ENCODE measurements around the gene PIRT.

PIRT gene

GRCh38 chr17:10824874-10825273, 13.0 kb downstream of the PIRT start:
- Histone ChIP-seq H3K27ac (replicated peaks; ENCODE audit: low read length) (no peak overlapping the region), H2BK120ac (ENCODE audit: low read depth, low read length) (no peak overlapping the region), H2AFZ (ENCODE audit: low read length) (no peak overlapping the region), H3K4me3 (ENCODE audit: low read length in 2 of 2) (no peak overlapping the region), H3K4me2 (ENCODE audit: insufficient read depth, low read length, poor library complexity, severe bottlenecking) (no peak overlapping the region), H3K27me3 (ENCODE audit: control insufficient read depth in 3 of 3, insufficient read depth in 3 of 3, low read depth in 1 of 3, low read length in 3 of 3) (no peaks in the 10 kb centered on the region), H3K9me3 (replicated peaks in 1 of 2; ENCODE audit: control insufficient read depth in 2 of 2, insufficient read depth in 1 of 2, low read depth in 1 of 2, low read length in 2 of 2) (no peaks in the 10 kb centered on the region), H3K4me1 (ENCODE audit: control insufficient read depth in 2 of 2, insufficient read depth in 1 of 2, low read depth in 1 of 2, low read length in 2 of 2) (peaks cover 0 to 4% of the 10 kb centered on the region in 2 donors), H3K36me3 (replicated peaks in 1 of 2; ENCODE audit: control insufficient read depth in 2 of 2, insufficient read depth in 2 of 2, low read length in 2 of 2) (peaks cover 0 to 1% of the 10 kb centered on the region in 2 donors), H2BK5ac (ENCODE audit: low read length) (no peak overlapping the region), H4K8ac (ENCODE audit: low read depth, low read length) (no peak overlapping the region), H3K18ac (ENCODE audit: low read length) (no peak overlapping the region), H3K79me1 (ENCODE audit: low read depth, low read length) (no peaks in the 10 kb centered on the region), H3K14ac (ENCODE audit: low read length) (no peak overlapping the region), H3K23ac (ENCODE audit: low read depth, low read length, poor library complexity) (no peak overlapping the region), H3K9ac (ENCODE audit: low read depth, low read length, poor library complexity) (no peak overlapping the region), H3K4ac (ENCODE audit: low read length) (no peak overlapping the region), H2BK15ac (ENCODE audit: low read length) (no peak overlapping the region), H4K91ac (ENCODE audit: low read depth, low read length, poor library complexity) (no peak overlapping the region), H2AK5ac (ENCODE audit: low read depth, low read length) (no peak overlapping the region), H2BK12ac (ENCODE audit: low read length) (no peak overlapping the region)
- DNase-seq (ENCODE audit: low spot score), result no peak
- no CpG with 5 or more reads among the region's 7 CpGs for WGBS, 2 donors (ENCODE audit: extremely low coverage in 2 of 2, insufficient read length in 2 of 2, insufficient replicate concordance in 1 of 2)

DNA sequence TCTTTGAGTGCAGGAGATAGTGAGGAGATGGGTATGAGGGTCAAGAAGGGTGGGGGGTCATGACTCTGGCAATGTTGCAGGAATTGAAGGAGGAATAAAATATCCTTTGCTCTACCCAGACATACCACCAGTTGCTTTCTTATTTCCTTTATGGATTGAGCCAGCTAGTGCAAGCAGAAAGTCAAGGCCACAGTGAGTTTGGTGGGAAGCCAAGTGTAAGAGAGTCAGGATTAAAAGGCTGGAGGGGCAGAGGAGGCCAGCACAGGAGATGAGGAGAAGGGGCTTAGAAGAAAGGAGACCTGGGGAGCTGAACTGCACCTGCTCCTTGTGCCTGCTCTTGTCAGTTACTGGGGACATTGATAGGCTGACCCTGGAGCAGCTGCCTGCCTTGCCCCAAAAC, 16.1 kb downstream of the PIRT start:
- H2AK5ac ChIP-seq (ENCODE audit: low read depth, low read length), result no peak overlapping the region
- no peaks in the 10 kb centered on the region for H3K27me3 ChIP-seq (ENCODE audit: control insufficient read depth in 3 of 3, insufficient read depth in 3 of 3, low read depth in 1 of 3, low read length in 3 of 3)
- no peak overlapping the region for H3K4me2 ChIP-seq (ENCODE audit: insufficient read depth, low read length, poor library complexity, severe bottlenecking)
- H3K4me1 ChIP-seq (ENCODE audit: control insufficient read depth in 2 of 2, insufficient read depth in 1 of 2, low read depth in 1 of 2, low read length in 2 of 2), result peaks cover 0 to 4% of the 10 kb centered on the region in 2 donors
- no peak overlapping the region for H3K4ac ChIP-seq (ENCODE audit: low read length)
- H4K91ac ChIP-seq (ENCODE audit: low read depth, low read length, poor library complexity), result no peak overlapping the region
- no peak overlapping the region for H3K18ac ChIP-seq (ENCODE audit: low read length)
- H2AFZ ChIP-seq (ENCODE audit: low read length), result no peak overlapping the region
- DNase-seq (ENCODE audit: low spot score), result no peak
- no peak overlapping the region for H2BK120ac ChIP-seq (ENCODE audit: low read depth, low read length)
- no peak overlapping the region for H3K14ac ChIP-seq (ENCODE audit: low read length)
- H3K23ac ChIP-seq (ENCODE audit: low read depth, low read length, poor library complexity), result no peak overlapping the region
- no peak overlapping the region for H3K9ac ChIP-seq (ENCODE audit: low read depth, low read length, poor library complexity)
- H3K79me1 ChIP-seq (ENCODE audit: low read depth, low read length), result no peaks in the 10 kb centered on the region
- no peaks in the 10 kb centered on the region for H3K9me3 ChIP-seq (replicated peaks in 1 of 2; ENCODE audit: control insufficient read depth in 2 of 2, insufficient read depth in 1 of 2, low read depth in 1 of 2, low read length in 2 of 2)
- H2BK5ac ChIP-seq (ENCODE audit: low read length), result no peak overlapping the region
- H3K36me3 ChIP-seq (replicated peaks in 1 of 2; ENCODE audit: control insufficient read depth in 2 of 2, insufficient read depth in 2 of 2, low read length in 2 of 2), result peaks cover 0 to 1% of the 10 kb centered on the region in 2 donors
- no peak overlapping the region for H3K27ac ChIP-seq (replicated peaks; ENCODE audit: low read length)
- H2BK15ac ChIP-seq (ENCODE audit: low read length), result no peak overlapping the region
- no peak overlapping the region for H2BK12ac ChIP-seq (ENCODE audit: low read length)
- H4K8ac ChIP-seq (ENCODE audit: low read depth, low read length), result no peak overlapping the region
- H3K4me3 ChIP-seq (ENCODE audit: low read length in 2 of 2), result no peak overlapping the region

GRCh38 chr17:10821054-10821453, 16.8 kb downstream of the PIRT start:
- H3K27ac ChIP-seq (replicated peaks; ENCODE audit: low read length), result no peak overlapping the region
- H2BK15ac ChIP-seq (ENCODE audit: low read length), result no peak overlapping the region
- no peaks in the 10 kb centered on the region for H3K9me3 ChIP-seq (replicated peaks in 1 of 2; ENCODE audit: control insufficient read depth in 2 of 2, insufficient read depth in 1 of 2, low read depth in 1 of 2, low read length in 2 of 2)
- H3K27me3 ChIP-seq (ENCODE audit: control insufficient read depth in 3 of 3, insufficient read depth in 3 of 3, low read depth in 1 of 3, low read length in 3 of 3), result no peaks in the 10 kb centered on the region
- H3K9ac ChIP-seq (ENCODE audit: low read depth, low read length, poor library complexity), result no peak overlapping the region
- no peak overlapping the region for H2BK120ac ChIP-seq (ENCODE audit: low read depth, low read length)
- no peak overlapping the region for H2BK5ac ChIP-seq (ENCODE audit: low read length)
- WGBS, 2 donors (ENCODE audit: extremely low coverage in 2 of 2, insufficient read length in 2 of 2, insufficient replicate concordance in 1 of 2), result no CpG with 5 or more reads among the region's 4 CpGs
- no peak overlapping the region for H3K4ac ChIP-seq (ENCODE audit: low read length)
- no peak overlapping the region for H2AFZ ChIP-seq (ENCODE audit: low read length)
- H2BK12ac ChIP-seq (ENCODE audit: low read length), result no peak overlapping the region
- H3K14ac ChIP-seq (ENCODE audit: low read length), result no peak overlapping the region
- DNase-seq (ENCODE audit: low spot score), result no peak
- H2AK5ac ChIP-seq (ENCODE audit: low read depth, low read length), result no peak overlapping the region
- no peaks in the 10 kb centered on the region for H3K79me1 ChIP-seq (ENCODE audit: low read depth, low read length)
- peaks cover 0 to 4% of the 10 kb centered on the region in 2 donors for H3K4me1 ChIP-seq (ENCODE audit: control insufficient read depth in 2 of 2, insufficient read depth in 1 of 2, low read depth in 1 of 2, low read length in 2 of 2)
- peaks cover 0 to 1% of the 10 kb centered on the region in 2 donors for H3K36me3 ChIP-seq (replicated peaks in 1 of 2; ENCODE audit: control insufficient read depth in 2 of 2, insufficient read depth in 2 of 2, low read length in 2 of 2)
- H3K23ac ChIP-seq (ENCODE audit: low read depth, low read length, poor library complexity), result no peak overlapping the region
- no peak overlapping the region for H3K18ac ChIP-seq (ENCODE audit: low read length)
- H3K4me2 ChIP-seq (ENCODE audit: insufficient read depth, low read length, poor library complexity, severe bottlenecking), result no peak overlapping the region
- H3K4me3 ChIP-seq (ENCODE audit: low read length in 2 of 2), result no peak overlapping the region
- no peak overlapping the region for H4K8ac ChIP-seq (ENCODE audit: low read depth, low read length)
- no peak overlapping the region for H4K91ac ChIP-seq (ENCODE audit: low read depth, low read length, poor library complexity)

DNA sequence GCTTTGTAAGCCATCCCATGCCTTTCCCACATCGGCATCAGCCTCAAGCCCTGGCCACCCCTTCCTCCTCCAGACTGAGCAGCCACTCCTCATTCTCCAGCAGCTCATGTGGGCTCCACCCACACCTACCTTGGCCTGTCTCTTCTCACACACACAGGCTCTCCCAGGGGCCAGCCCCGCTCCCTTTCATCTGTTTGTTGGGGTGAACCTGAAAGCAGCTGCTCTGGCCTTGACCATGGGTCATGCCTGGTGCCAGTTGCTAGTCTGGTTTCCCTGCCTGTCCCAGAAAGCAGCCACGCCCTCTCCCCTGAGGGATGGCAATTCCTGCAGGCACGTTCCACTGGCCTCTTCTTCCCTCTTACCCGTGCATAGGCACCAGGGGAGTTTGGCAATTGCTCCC, 22.6 kb downstream of the PIRT start:
- Histone ChIP-seq H2AK5ac (ENCODE audit: low read depth, low read length) (peak overlapping the region; percentile 67), H3K4ac (ENCODE audit: low read length) (no peak overlapping the region), H4K8ac (ENCODE audit: low read depth, low read length) (no peak overlapping the region), H3K4me2 (ENCODE audit: insufficient read depth, low read length, poor library complexity, severe bottlenecking) (no peak overlapping the region), H2AFZ (ENCODE audit: low read length) (no peak overlapping the region), H3K9me3 (replicated peaks in 1 of 2; ENCODE audit: control insufficient read depth in 2 of 2, insufficient read depth in 1 of 2, low read depth in 1 of 2, low read length in 2 of 2) (no peaks in the 10 kb centered on the region), H3K36me3 (replicated peaks in 1 of 2; ENCODE audit: control insufficient read depth in 2 of 2, insufficient read depth in 2 of 2, low read length in 2 of 2) (no peaks in the 10 kb centered on the region), H3K23ac (ENCODE audit: low read depth, low read length, poor library complexity) (no peak overlapping the region), H3K4me3 (ENCODE audit: low read length in 2 of 2) (peak overlapping the region in 1 of 2 donors; percentile 7), H3K27ac (replicated peaks; ENCODE audit: low read length) (no peak overlapping the region), H2BK12ac (ENCODE audit: low read length) (no peak overlapping the region), H3K14ac (ENCODE audit: low read length) (no peak overlapping the region), H4K91ac (ENCODE audit: low read depth, low read length, poor library complexity) (no peak overlapping the region), H3K18ac (ENCODE audit: low read length) (no peak overlapping the region), H3K27me3 (ENCODE audit: control insufficient read depth in 3 of 3, insufficient read depth in 3 of 3, low read depth in 1 of 3, low read length in 3 of 3) (no peaks in the 10 kb centered on the region), H2BK120ac (ENCODE audit: low read depth, low read length) (no peak overlapping the region), H3K4me1 (ENCODE audit: control insufficient read depth in 2 of 2, insufficient read depth in 1 of 2, low read depth in 1 of 2, low read length in 2 of 2) (no peaks in the 10 kb centered on the region), H2BK5ac (ENCODE audit: low read length) (no peak overlapping the region), H3K79me1 (ENCODE audit: low read depth, low read length) (no peaks in the 10 kb centered on the region), H2BK15ac (ENCODE audit: low read length) (no peak overlapping the region), H3K9ac (ENCODE audit: low read depth, low read length, poor library complexity) (no peak overlapping the region)
- no peak for DNase-seq (ENCODE audit: low spot score)
- no CpG with 5 or more reads among the region's 5 CpGs for WGBS, 2 donors (ENCODE audit: extremely low coverage in 2 of 2, insufficient read length in 2 of 2, insufficient replicate concordance in 1 of 2)
